Neural cell (in vitro differentiated cells): Measurements from ENCODE around the gene UBE4B. TPM values are rescaled to one million over a fixed set of nuclear protein-coding genes. Genes with fewer than 3 reads are reported as not detected.

Experiments used
- H2AFZ ChIP-seq: fragments of 200-600, 300-800 bp; sonication (generic), shearing (Covaris generic); 2 replicates; pipeline ENCODE4 v1.6.0; 2014; ENCODE audit warnings: low read depth, mild to moderate bottlenecking, antibody characterized with exemption, low read length, moderate library complexity
- H3F3A ChIP-seq: fragments of 200-600 bp; shearing (Covaris generic); 2 replicates; pipeline ENCODE4 v1.6.1; 2016; ENCODE audit warnings: mild to moderate bottlenecking, moderate library complexity, mixed read lengths, antibody characterized with exemption, low read length; ENCODE audit not compliant: insufficient read depth, poor library complexity, severe bottlenecking
- H3K27ac ChIP-seq: fragments of 200-600, 300-800 bp; sonication (generic), shearing (Covaris generic); 2 replicates; pipeline ENCODE4 v1.5.1; 2014; ENCODE audit warnings: mild to moderate bottlenecking, low read length, moderate library complexity
- H3K27me3 ChIP-seq: fragments of 300-800, 200-600 bp; sonication (generic), shearing (Covaris generic); 2 replicates; pipeline ENCODE4 v1.6.0; 2014; ENCODE audit warnings: mild to moderate bottlenecking, low read depth, low read length, moderate library complexity; ENCODE audit not compliant: insufficient read depth
- H3K36me3 ChIP-seq: fragments of 300-800, 200-600 bp; sonication (generic), shearing (Covaris generic); 2 replicates; pipeline ENCODE4 v1.5.1; 2014; ENCODE audit warnings: mild to moderate bottlenecking, antibody characterized with exemption, low read length, moderate library complexity; ENCODE audit not compliant: insufficient read depth
- H3K4me2 ChIP-seq: fragments of 300-800, 200-600 bp; sonication (generic), shearing (Covaris generic); 2 replicates; pipeline ENCODE4 v1.6.0; 2014; ENCODE audit warnings: mild to moderate bottlenecking, low read length
- H3K4me3 ChIP-seq: fragments of 300-800, 200-600 bp; sonication (generic), shearing (Covaris generic); 2 replicates; pipeline ENCODE4 v1.5.1; 2014; ENCODE audit warnings: mild to moderate bottlenecking, low read length, moderate library complexity
- H3K79me2 ChIP-seq: fragments of 200-600 bp; shearing (Covaris generic); replicated peaks from 2 replicates; pipeline ENCODE4 v1.6.0; 2014; ENCODE audit warnings: mild to moderate bottlenecking, low read length, moderate library complexity; ENCODE audit not compliant: insufficient read depth
- H3K9ac ChIP-seq: fragments of 300-800, 200-600 bp; sonication (generic), shearing (Covaris generic); 2 replicates; pipeline ENCODE4 v1.6.1; 2016; ENCODE audit warnings: mild to moderate bottlenecking, low read length, mixed read lengths
- H3K9me2 ChIP-seq: fragments of 200-600 bp; shearing (Covaris generic); 2 replicates; pipeline ENCODE4 v1.6.1; 2016; ENCODE audit warnings: mild to moderate bottlenecking, low read length, mixed read lengths; ENCODE audit not compliant: insufficient read depth
- H3K9me3 ChIP-seq: fragments of 200-600, 300-800 bp; sonication (generic), shearing (Covaris generic); 2 replicates; pipeline ENCODE4 v1.6.1; 2016; ENCODE audit warnings: mild to moderate bottlenecking, mixed run types, low read length, moderate library complexity, mixed read lengths
- H4K20me1 ChIP-seq: fragments of 200-600 bp; shearing (Covaris generic); 2 replicates; pipeline ENCODE4 v1.6.1; 2016; ENCODE audit warnings: mild to moderate bottlenecking, mixed run types; ENCODE audit not compliant: insufficient read depth
- CTCF ChIP-seq: fragments of 450-650 bp; IDR thresholded peaks from 2 replicates; pipeline ENCODE4 v1.5.1; 2014; ENCODE audit warnings: antibody characterized with exemption, mild to moderate bottlenecking, moderate library complexity; ENCODE audit not compliant: poor library complexity, severe bottlenecking
- EP300 ChIP-seq: fragments of 450-650 bp; conservative IDR thresholded peaks from 2 replicates; pipeline ENCODE4 v1.6.1; 2014; ENCODE audit warnings: antibody characterized with exemption, mild to moderate bottlenecking, moderate library complexity; ENCODE audit not compliant: poor library complexity, severe bottlenecking
- EZH2 ChIP-seq: fragments of 200-600, 300-800 bp; shearing (Covaris generic), sonication (generic); IDR thresholded peaks from 2 replicates; pipeline ENCODE4 v1.6.1; 2014; ENCODE audit warnings: antibody characterized with exemption, low read length, borderline replicate concordance, mild to moderate bottlenecking; ENCODE audit not compliant: insufficient read depth, poor library complexity, severe bottlenecking
- MXI1 ChIP-seq: fragments of 450-650 bp; conservative IDR thresholded peaks from 2 replicates; pipeline ENCODE4 v1.6.1; 2014; ENCODE audit warnings: antibody characterized with exemption, mild to moderate bottlenecking; ENCODE audit not compliant: poor library complexity, severe bottlenecking
- POLR2AphosphoS5 ChIP-seq: IDR thresholded peaks from 2 replicates; pipeline ENCODE4 v1.6.1; 2012
- RAD21 ChIP-seq: fragments of 450-650 bp; conservative IDR thresholded peaks from 2 replicates; pipeline ENCODE4 v1.6.1; 2014; ENCODE audit warnings: antibody characterized with exemption, mild to moderate bottlenecking, moderate library complexity
- SMC3 ChIP-seq: fragments of 450-650 bp; conservative IDR thresholded peaks from 2 replicates; pipeline ENCODE4 v1.6.1; 2014; ENCODE audit warnings: antibody characterized with exemption, mild to moderate bottlenecking, moderate library complexity; ENCODE audit not compliant: poor library complexity
- TAF1 ChIP-seq: IDR thresholded peaks from 2 replicates; pipeline ENCODE4 v1.6.1; 2012; ENCODE audit warnings: low read depth
- polyA plus RNA-seq: library from polyadenylated mRNA; depleted of rRNA; stranded (reverse); fragments of >200 nt; gene quantifications from 2 replicates; pipeline ENCODE4 v1.2.3, GENCODE V29; 2014
- TF ChIP-seq, protein P1 (sequence below): IDR thresholded peaks from 2 replicates; pipeline ENCODE4 v1.6.1; 2012; ENCODE audit warnings: borderline replicate concordance

The UBE4B gene
- polyA plus RNA-seq, 1 donor from 2014 or later = 28.9 TPM

GRCh38 chr1:9990944-9991343 lies 41.8 kb upstream of the UBE4B start:
- peaks cover 8% of the 10 kb centered on the region for H3K27me3 ChIP-seq
- TF ChIP-seq RAD21 (no peak), TAF1 (no peak), CTCF (no peak), MXI1 (no peak), SMC3 (no peak), POLR2AphosphoS5 (no peak), EZH2 (no peak), EP300 (no peak)
- TF ChIP-seq, protein P1, sequence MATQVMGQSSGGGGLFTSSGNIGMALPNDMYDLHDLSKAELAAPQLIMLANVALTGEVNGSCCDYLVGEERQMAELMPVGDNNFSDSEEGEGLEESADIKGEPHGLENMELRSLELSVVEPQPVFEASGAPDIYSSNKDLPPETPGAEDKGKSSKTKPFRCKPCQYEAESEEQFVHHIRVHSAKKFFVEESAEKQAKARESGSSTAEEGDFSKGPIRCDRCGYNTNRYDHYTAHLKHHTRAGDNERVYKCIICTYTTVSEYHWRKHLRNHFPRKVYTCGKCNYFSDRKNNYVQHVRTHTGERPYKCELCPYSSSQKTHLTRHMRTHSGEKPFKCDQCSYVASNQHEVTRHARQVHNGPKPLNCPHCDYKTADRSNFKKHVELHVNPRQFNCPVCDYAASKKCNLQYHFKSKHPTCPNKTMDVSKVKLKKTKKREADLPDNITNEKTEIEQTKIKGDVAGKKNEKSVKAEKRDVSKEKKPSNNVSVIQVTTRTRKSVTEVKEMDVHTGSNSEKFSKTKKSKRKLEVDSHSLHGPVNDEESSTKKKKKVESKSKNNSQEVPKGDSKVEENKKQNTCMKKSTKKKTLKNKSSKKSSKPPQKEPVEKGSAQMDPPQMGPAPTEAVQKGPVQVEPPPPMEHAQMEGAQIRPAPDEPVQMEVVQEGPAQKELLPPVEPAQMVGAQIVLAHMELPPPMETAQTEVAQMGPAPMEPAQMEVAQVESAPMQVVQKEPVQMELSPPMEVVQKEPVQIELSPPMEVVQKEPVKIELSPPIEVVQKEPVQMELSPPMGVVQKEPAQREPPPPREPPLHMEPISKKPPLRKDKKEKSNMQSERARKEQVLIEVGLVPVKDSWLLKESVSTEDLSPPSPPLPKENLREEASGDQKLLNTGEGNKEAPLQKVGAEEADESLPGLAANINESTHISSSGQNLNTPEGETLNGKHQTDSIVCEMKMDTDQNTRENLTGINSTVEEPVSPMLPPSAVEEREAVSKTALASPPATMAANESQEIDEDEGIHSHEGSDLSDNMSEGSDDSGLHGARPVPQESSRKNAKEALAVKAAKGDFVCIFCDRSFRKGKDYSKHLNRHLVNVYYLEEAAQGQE = no peak
- no peak overlapping the region for H3K9ac ChIP-seq
- H3K36me3 ChIP-seq = no peaks in the 10 kb centered on the region
- H3K79me2 ChIP-seq = no peaks in the 10 kb centered on the region
- no peaks in the 10 kb centered on the region for H3F3A ChIP-seq
- H3K27ac ChIP-seq = no peak overlapping the region
- H4K20me1 ChIP-seq = no peaks in the 10 kb centered on the region
- no peaks in the 10 kb centered on the region for H3K9me2 ChIP-seq
- no peak overlapping the region for H2AFZ ChIP-seq
- H3K9me3 ChIP-seq = no peaks in the 10 kb centered on the region
- no peak overlapping the region for H3K4me2 ChIP-seq
- no peak overlapping the region for H3K4me3 ChIP-seq

DNA sequence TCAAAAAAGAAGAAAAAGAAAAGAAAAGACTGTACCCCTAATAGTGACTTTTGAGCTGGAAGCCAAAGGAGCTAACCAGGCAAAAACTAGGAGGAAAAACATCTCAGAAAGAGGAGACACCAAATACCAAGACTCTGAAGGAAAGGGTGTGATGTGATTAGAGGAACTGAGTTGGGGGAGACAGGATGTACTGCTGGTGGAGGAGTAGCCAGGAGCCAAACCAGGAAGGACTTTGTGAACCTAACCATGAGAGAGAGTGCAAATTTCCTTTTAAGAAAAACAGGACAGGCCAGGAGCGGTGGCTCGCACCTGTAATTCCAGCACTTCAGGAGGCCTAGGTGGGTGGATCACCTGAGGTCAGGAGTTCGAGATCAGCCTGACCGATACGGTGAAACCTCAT lies 39.8 kb upstream of the UBE4B start:
- no peak overlapping the region for H3K27ac ChIP-seq
- H4K20me1 ChIP-seq = no peaks in the 10 kb centered on the region
- H3K9me2 ChIP-seq = no peaks in the 10 kb centered on the region
- no peak overlapping the region for H2AFZ ChIP-seq
- no peaks in the 10 kb centered on the region for H3K79me2 ChIP-seq
- no peak overlapping the region for H3K4me2 ChIP-seq
- TF ChIP-seq, protein P1 = no peak
- no peak for TF ChIP-seq POLR2AphosphoS5
- TF ChIP-seq CTCF = no peak
- no peak for TF ChIP-seq RAD21
- no peak for TF ChIP-seq EP300
- no peak for TF ChIP-seq MXI1
- no peak for TF ChIP-seq EZH2
- no peak for TF ChIP-seq SMC3
- no peak for TF ChIP-seq TAF1
- no peaks in the 10 kb centered on the region for H3F3A ChIP-seq
- no peaks in the 10 kb centered on the region for H3K9me3 ChIP-seq
- H3K9ac ChIP-seq = no peak overlapping the region
- peaks cover 27% of the 10 kb centered on the region for H3K27me3 ChIP-seq
- no peak overlapping the region for H3K4me3 ChIP-seq
- H3K36me3 ChIP-seq = no peaks in the 10 kb centered on the region
